B cell (primary cell): ENCODE results near the gene CD68.

Source experiments
- CTCF ChIP-seq: fragments of 200-600 bp; IDR thresholded peaks from one replicate; pipeline ENCODE4 v1.8.0; 2022; ENCODE audit warnings: antibody characterized with exemption, mild to moderate bottlenecking
- EZH2 ChIP-seq: IDR thresholded peaks from 2 replicates; pipeline ENCODE4 v1.6.1; 2012; ENCODE audit warnings: borderline replicate concordance, low read depth, mild to moderate bottlenecking, moderate library complexity, low read length; ENCODE audit not compliant: insufficient read depth, poor library complexity, severe bottlenecking

- TF ChIP-seq CTCF (no peak), EZH2 (no peak)
These were observed 6.7 kb upstream of the CD68 start for GRCh38 chr17:7572588-7573323.
